Mesothelial cell of epicardium (in vitro differentiated cells): Measurements from ENCODE around the gene NSUN4. TPM values are rescaled to one million over a fixed set of nuclear protein-coding genes. Genes with fewer than 3 reads are reported as not detected.
A peak's percentile ranks its signal among the peaks of the same experiment; 100 is the strongest.

ENCODE experiments used
- DNase-seq, 2 experiments: peaks; one replicate each; pipeline ENCODE4 v3.0.0; 2021; ENCODE audit warnings: low spot score in 2 of 2; ENCODE audit not compliant: unreplicated experiment in 2 of 2
- H3K27ac Mint-ChIP-seq: 2 replicates; pipeline ENCODE4 v1.8.0; 2021; ENCODE audit warnings: mixed read lengths
- H3K27me3 Mint-ChIP-seq: 2 replicates; pipeline ENCODE4 v1.8.0; 2021; ENCODE audit warnings: low read depth, mixed read lengths
- H3K36me3 Mint-ChIP-seq: 2 replicates; pipeline ENCODE4 v1.8.0; 2021; ENCODE audit warnings: mixed read lengths
- H3K4me1 Mint-ChIP-seq: 2 replicates; pipeline ENCODE4 v1.8.0; 2021; ENCODE audit warnings: mixed read lengths
- H3K4me3 Mint-ChIP-seq: 2 replicates; pipeline ENCODE4 v1.8.0; 2021; ENCODE audit warnings: mild to moderate bottlenecking, moderate library complexity, mixed read lengths
- H3K9me3 Mint-ChIP-seq: 2 replicates; pipeline ENCODE4 v1.8.0; 2021; ENCODE audit warnings: mixed read lengths
- total RNA-seq: library from RNA; stranded (reverse); gene quantifications from 3 replicates; pipeline ENCODE4 v1.2.1, GENCODE V29; 2021
- TF ChIP-seq, protein P1 (sequence below): fragments of 200-600 bp; sonication (generic); IDR thresholded peaks from one replicate; pipeline ENCODE4 v1.5.0; 2021; ENCODE audit warnings: antibody characterized with exemption; ENCODE audit not compliant: unreplicated experiment

NSUN4 gene
- total RNA-seq, 1 donor from 2014 or later, result 23.5 TPM

DNA sequence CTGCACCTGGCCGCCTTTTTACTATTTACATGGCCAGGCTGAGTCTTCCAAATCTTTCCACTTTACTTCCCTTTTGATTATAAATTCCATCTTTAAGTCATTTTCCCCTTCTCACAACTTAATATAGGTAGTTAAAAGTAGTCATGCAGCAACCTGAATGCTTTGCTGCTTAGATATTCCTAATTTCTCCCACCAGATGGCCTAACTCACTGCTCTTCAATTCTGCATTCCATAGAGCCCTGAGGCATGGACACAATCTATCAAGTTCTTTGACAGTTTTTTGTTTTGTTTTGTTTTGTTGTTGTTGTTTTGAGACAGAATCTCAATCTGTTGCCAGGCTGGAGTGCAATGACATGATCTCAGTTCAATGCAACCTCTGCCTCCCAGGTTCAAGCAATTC, 31.8 kb downstream of the NSUN4 start:
- Mint-ChIP-seq H3K9me3 (no peaks in the 10 kb centered on the region), H3K4me3 (no peak overlapping the region), H3K36me3 (peaks cover 9% of the 10 kb centered on the region), H3K4me1 (peaks cover 3% of the 10 kb centered on the region), H3K27me3 (no peaks in the 10 kb centered on the region), H3K27ac (no peak overlapping the region)
- TF ChIP-seq, protein P1, sequence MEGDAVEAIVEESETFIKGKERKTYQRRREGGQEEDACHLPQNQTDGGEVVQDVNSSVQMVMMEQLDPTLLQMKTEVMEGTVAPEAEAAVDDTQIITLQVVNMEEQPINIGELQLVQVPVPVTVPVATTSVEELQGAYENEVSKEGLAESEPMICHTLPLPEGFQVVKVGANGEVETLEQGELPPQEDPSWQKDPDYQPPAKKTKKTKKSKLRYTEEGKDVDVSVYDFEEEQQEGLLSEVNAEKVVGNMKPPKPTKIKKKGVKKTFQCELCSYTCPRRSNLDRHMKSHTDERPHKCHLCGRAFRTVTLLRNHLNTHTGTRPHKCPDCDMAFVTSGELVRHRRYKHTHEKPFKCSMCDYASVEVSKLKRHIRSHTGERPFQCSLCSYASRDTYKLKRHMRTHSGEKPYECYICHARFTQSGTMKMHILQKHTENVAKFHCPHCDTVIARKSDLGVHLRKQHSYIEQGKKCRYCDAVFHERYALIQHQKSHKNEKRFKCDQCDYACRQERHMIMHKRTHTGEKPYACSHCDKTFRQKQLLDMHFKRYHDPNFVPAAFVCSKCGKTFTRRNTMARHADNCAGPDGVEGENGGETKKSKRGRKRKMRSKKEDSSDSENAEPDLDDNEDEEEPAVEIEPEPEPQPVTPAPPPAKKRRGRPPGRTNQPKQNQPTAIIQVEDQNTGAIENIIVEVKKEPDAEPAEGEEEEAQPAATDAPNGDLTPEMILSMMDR, result no peak
- DNase-seq, result no peak

DNA sequence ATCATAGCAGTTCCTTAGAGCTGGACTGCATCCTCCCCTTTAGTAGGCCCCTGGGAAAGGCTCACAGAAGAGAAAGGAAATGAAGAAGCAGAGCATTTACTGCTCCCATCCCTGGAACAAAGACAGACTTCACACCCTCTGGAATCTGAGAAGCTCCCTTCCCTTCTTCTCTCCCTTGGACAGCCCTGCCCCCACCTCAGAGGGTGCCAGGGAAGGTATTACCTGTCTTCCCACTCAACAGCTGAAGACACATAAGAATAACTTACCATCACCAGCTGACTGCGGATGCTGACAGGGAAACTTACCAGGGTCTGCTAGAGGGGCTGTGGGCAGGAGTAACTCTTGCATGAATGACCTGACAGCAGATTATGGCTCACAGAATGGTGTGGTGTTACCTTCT, 39.4 kb downstream of the NSUN4 start:
- Mint-ChIP-seq H3K36me3 (peaks cover 6% of the 10 kb centered on the region), H3K4me3 (no peak overlapping the region), H3K4me1 (peaks cover 5% of the 10 kb centered on the region), H3K9me3 (peaks cover 7% of the 10 kb centered on the region), H3K27ac (no peak overlapping the region), H3K27me3 (peaks cover 4% of the 10 kb centered on the region)
- TF ChIP-seq, protein P1, result no peak
- no peak for DNase-seq

DNA sequence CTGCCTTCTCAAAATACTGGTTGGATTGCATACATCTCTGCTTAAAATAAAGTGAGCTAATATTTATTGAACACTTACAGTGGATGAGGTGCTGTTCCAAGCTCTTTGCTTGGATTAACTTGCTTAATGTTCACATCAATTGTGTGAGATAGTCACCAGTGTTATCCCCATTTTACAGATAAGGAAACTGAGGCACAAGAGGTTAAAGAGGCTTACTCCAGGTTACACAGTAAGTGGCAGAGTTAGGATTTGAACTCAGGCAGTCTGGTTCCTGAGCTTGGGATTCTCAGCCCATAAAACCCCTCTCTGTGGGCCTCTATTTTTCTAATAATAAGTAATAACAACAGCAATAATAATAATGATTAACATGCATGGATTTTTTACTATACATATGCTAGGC, 39.9 kb downstream of the NSUN4 start:
- Mint-ChIP-seq H3K36me3 (peaks cover 6% of the 10 kb centered on the region), H3K4me1 (peaks cover 5% of the 10 kb centered on the region), H3K27me3 (peaks cover 4% of the 10 kb centered on the region), H3K27ac (no peak overlapping the region), H3K9me3 (peaks cover 10% of the 10 kb centered on the region), H3K4me3 (no peak overlapping the region)
- DNase-seq, result no peak
- TF ChIP-seq, protein P1, result no peak

DNA sequence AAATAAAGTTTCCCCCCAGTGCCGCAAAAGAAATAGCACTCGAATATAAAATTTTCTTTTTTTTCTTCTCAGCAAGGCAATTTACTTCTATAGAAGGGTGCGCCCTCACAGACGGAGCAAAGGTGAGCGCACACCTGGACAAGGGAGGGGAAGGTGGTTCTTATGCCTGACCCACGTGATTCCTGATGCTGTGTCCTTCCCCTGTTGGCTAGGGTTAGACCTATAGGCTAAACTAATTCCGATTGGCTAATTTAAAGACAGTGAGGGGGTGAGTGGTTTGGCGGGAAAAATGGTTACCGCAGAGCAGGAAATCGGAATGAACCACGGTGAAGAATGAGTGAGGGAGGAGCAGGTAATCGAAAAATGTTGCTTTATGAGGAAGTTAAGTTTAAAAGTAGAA, 52.9 kb downstream of the NSUN4 start:
- Mint-ChIP-seq H3K36me3 (peaks cover 6% of the 10 kb centered on the region), H3K4me1 (peaks cover 33% of the 10 kb centered on the region), H3K27me3 (peaks cover 18% of the 10 kb centered on the region), H3K9me3 (peaks cover 5% of the 10 kb centered on the region), H3K27ac (peak overlapping the region; percentile 12), H3K4me3 (peak overlapping the region; percentile 59)
- TF ChIP-seq, protein P1, result no peak
- no peak for DNase-seq

DNA sequence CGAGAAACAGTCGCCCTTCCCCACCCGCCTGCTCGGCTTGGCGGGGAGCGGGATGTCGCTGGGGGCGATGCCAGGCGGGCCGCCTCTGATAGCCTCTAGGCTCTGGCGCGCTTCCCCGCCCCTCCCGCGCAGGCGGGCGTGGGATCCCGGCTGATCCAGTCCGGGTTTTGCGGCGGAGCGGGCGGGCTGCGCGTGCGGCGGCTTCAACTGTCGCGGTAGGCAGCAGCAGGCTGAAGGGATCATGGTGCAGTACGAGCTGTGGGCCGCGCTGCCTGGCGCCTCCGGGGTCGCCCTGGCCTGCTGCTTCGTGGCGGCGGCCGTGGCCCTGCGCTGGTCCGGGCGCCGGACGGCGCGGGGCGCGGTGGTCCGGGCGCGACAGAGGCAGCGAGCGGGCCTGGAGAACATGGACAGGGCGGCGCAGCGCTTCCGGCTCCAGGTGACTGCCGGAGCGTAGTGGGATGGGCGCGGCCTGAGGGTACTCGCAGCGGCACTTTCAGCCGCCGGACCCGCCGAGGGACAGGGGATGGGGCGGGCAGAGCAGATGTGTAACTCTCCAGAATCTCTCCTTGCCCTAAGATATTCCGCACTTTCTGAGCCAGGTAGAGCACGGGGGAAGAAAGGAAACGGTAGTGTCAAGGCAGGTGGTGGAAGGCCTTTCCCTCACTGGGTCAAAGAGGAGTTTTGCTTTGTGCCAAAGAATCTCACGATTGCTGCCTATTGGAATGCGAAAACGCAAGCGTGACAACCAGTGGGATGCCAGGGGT, 53.7 kb downstream of the NSUN4 start, which contains the start of gene FAAH:
FAAH (plus strand) TSS at position 210 of the 764 bp plus-strand sequence; CDS start at position 242, 32 bp downstream.
- Mint-ChIP-seq H3K27ac (peak within 1 kb of the TSS; percentile 66), H3K9me3 (peaks cover 5% of the 10 kb centered on the region)

More for the DNA sequence above, 53.7 kb downstream of the NSUN4 start, which contains the start of gene FAAH:
- TF ChIP-seq, protein P1, result no peak
- peak; percentile 51 to 70 for DNase-seq
- peaks cover 33% of the 10 kb centered on the region for H3K4me1 Mint-ChIP-seq
- peak within 1 kb of the TSS; percentile 83 for H3K4me3 Mint-ChIP-seq
- H3K27me3 Mint-ChIP-seq, result peaks cover 18% of the 10 kb centered on the region
- H3K36me3 Mint-ChIP-seq, result peaks cover 6% of the 10 kb centered on the region
